B cell (primary cell): ENCODE data around the gene ATXN3L.

ENCODE experiments used
- EZH2 ChIP-seq: IDR thresholded peaks from 2 replicates; pipeline ENCODE4 v1.6.1; 2012; ENCODE audit warnings: borderline replicate concordance, low read depth, mild to moderate bottlenecking, moderate library complexity, low read length; ENCODE audit not compliant: insufficient read depth, poor library complexity, severe bottlenecking
- TF ChIP-seq, protein P1 (sequence below): fragments of 200-600 bp; IDR thresholded peaks from one replicate; pipeline ENCODE4 v1.8.0; 2022; ENCODE audit warnings: antibody characterized with exemption, mild to moderate bottlenecking

DNA sequence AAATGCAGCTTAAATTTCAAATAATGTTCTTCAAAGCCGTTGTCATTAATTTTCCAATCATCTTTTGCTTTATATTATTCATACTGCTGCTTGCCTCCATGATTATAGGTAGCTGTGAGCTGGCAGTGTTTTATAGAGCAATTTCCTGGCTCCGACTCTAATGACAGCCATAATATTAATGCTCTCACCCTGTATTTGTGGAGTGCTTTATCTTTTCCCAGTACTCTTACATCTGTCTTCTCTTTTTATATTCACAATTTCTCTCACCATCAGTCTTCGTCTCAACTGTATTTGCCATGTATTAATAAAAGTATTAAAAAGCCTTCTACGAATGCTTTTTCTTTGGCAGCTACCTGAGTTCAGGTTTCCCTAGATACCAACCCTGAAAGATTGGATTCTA lies 21.0 kb downstream of the ATXN3L start:
- TF ChIP-seq, protein P1, sequence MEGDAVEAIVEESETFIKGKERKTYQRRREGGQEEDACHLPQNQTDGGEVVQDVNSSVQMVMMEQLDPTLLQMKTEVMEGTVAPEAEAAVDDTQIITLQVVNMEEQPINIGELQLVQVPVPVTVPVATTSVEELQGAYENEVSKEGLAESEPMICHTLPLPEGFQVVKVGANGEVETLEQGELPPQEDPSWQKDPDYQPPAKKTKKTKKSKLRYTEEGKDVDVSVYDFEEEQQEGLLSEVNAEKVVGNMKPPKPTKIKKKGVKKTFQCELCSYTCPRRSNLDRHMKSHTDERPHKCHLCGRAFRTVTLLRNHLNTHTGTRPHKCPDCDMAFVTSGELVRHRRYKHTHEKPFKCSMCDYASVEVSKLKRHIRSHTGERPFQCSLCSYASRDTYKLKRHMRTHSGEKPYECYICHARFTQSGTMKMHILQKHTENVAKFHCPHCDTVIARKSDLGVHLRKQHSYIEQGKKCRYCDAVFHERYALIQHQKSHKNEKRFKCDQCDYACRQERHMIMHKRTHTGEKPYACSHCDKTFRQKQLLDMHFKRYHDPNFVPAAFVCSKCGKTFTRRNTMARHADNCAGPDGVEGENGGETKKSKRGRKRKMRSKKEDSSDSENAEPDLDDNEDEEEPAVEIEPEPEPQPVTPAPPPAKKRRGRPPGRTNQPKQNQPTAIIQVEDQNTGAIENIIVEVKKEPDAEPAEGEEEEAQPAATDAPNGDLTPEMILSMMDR, result no peak
- TF ChIP-seq EZH2, result no peak
